H1 (cell line): ENCODE results near the gene MGAT4B. TPM values are rescaled to one million over a fixed set of nuclear protein-coding genes. Genes with fewer than 3 reads are reported as not detected.

Experiments used
- CTCF ChIA-PET: fragments of 300-600 bp; sonication (Branson Sonifier 250); formaldehyde crosslinking; loops from one replicate; lab custom pipeline; 2021; ENCODE audit not compliant: partially characterized antibody; lab: Charles Lee
- POLR2A ChIA-PET: fragments of 300-600 bp; sonication (Branson Sonifier 250); formaldehyde crosslinking; loops from one replicate; lab custom pipeline; 2021; ENCODE audit warnings: inconsistent platforms; ENCODE audit not compliant: partially characterized antibody; lab: Charles Lee
- DNase-seq, 2 experiments: peaks; one replicate each; pipeline versions ENCODE4 v3.0.0 to v3.0.0-alpha.2; 2010 to 2022; ENCODE audit warnings: low spot score in 2 of 2, low read depth in 1 of 2, mixed read lengths in 1 of 2
- FAIRE-seq: peaks from 2 replicates; lab custom pipeline; 2011; peaks lifted over from hg19 to GRCh38; lab: Jason Lieb, UNC
- H2AFZ ChIP-seq: 2 replicates; pipeline ENCODE4 v1.8.1; 2012; ENCODE audit warnings: low read length, inconsistent platforms
- H2AK5ac ChIP-seq: 2 replicates; pipeline ENCODE4 v1.6.1; 2013; ENCODE audit warnings: low read depth, low read length
- H2BK120ac ChIP-seq: replicated peaks from 2 replicates; pipeline ENCODE3; 2013; ENCODE audit warnings: low read depth, low read length, inconsistent platforms
- H2BK12ac ChIP-seq: 2 replicates; pipeline ENCODE4 v1.6.1; 2013; ENCODE audit warnings: low read depth, low read length
- H2BK15ac ChIP-seq: 2 replicates; pipeline ENCODE4 v1.6.1; 2013; ENCODE audit warnings: low read length
- H2BK20ac ChIP-seq: 2 replicates; pipeline ENCODE4 v1.6.1; 2013; ENCODE audit warnings: low read length
- H2BK5ac ChIP-seq: 2 replicates; pipeline ENCODE4 v1.6.1; 2013; ENCODE audit warnings: low read depth, low read length
- H3K14ac ChIP-seq: 2 replicates; pipeline ENCODE4 v1.6.1; 2013; ENCODE audit warnings: inconsistent platforms; ENCODE audit not compliant: insufficient read length
- H3K18ac ChIP-seq: 2 replicates; pipeline ENCODE4 v1.6.1; 2013; ENCODE audit warnings: low read length; ENCODE audit errors: extremely low read depth
- H3K23ac ChIP-seq: 2 replicates; pipeline ENCODE4 v1.6.1; 2013; ENCODE audit warnings: inconsistent platforms; ENCODE audit not compliant: insufficient read length
- H3K23me2 ChIP-seq: 2 replicates; pipeline ENCODE4 v1.6.1; 2013; ENCODE audit warnings: low read depth, low read length
- H3K27ac ChIP-seq: 2 replicates; pipeline ENCODE4 v1.6.1; 2011; ENCODE audit warnings: low read depth, low read length, inconsistent platforms
- H3K27me3 ChIP-seq, 4 experiments: replicated peaks in 1 of 4; 1 replicate in 1 of 4; 2 replicates in 3 of 4; pipeline versions ENCODE4 v1.6.1 to v1.8.1; 2011 to 2013; ENCODE audit warnings: low read length in 3 of 4, mild to moderate bottlenecking in 3 of 4, inconsistent platforms in 2 of 4, mixed read lengths in 2 of 4, moderate library complexity in 1 of 4; ENCODE audit not compliant: control insufficient read depth in 3 of 4, insufficient read depth in 3 of 4; ENCODE audit errors: extremely low read depth in 1 of 4
- H3K36me3 ChIP-seq, 4 experiments: 2 replicates each; pipeline versions ENCODE4 v1.6.1 to v1.8.1; 2011 to 2013; ENCODE audit warnings: mild to moderate bottlenecking in 4 of 4, low read length in 3 of 4, moderate library complexity in 2 of 4, control low read depth in 1 of 4, inconsistent platforms in 1 of 4; ENCODE audit not compliant: insufficient read depth in 4 of 4, control insufficient read depth in 2 of 4
- H3K4ac ChIP-seq: replicated peaks from 2 replicates; pipeline ENCODE3; 2013; ENCODE audit warnings: low read length, low read depth, mixed read lengths, inconsistent platforms; ENCODE audit not compliant: insufficient read length
- H3K4me1 ChIP-seq, 4 experiments: replicated peaks in 1 of 4; 1 replicate in 1 of 4; 2 replicates in 3 of 4; pipeline versions ENCODE4 v1.6.1 to v1.8.1; 2011 to 2013; ENCODE audit warnings: low read length in 3 of 4, inconsistent platforms in 2 of 4, mixed read lengths in 1 of 4; ENCODE audit not compliant: insufficient read depth in 4 of 4, control insufficient read depth in 3 of 4
- H3K4me2 ChIP-seq, 2 experiments: 2 replicates each; pipeline versions ENCODE4 v1.6.1 to v1.8.1; 2011 to 2013; ENCODE audit warnings: low read depth in 2 of 2, low read length in 2 of 2, control low read depth in 1 of 2, inconsistent platforms in 1 of 2, mild to moderate bottlenecking in 1 of 2; ENCODE audit not compliant: insufficient read depth in 1 of 2
- H3K4me3 ChIP-seq, 4 experiments: fragments of 200-600, 300-600 bp in 1 of 4; sonication (generic), shearing (Covaris generic), sonication (Bioruptor Twin) in 1 of 4; 2 replicates each; pipeline versions ENCODE4 v1.5.1 to v1.8.1; 2011 to 2016; ENCODE audit warnings: low read length in 4 of 4, low read depth in 3 of 4, control low read depth in 2 of 4, inconsistent platforms in 2 of 4, mild to moderate bottlenecking in 2 of 4, mixed read lengths in 1 of 4, moderate library complexity in 1 of 4; ENCODE audit not compliant: insufficient read depth in 2 of 4; ENCODE audit errors: extremely low read depth in 1 of 4
- H3K56ac ChIP-seq: replicated peaks from 2 replicates; pipeline ENCODE3; 2013; ENCODE audit warnings: low read depth, mild to moderate bottlenecking, mixed read lengths, low read length, inconsistent platforms; ENCODE audit not compliant: insufficient read length
- H3K79me1 ChIP-seq: 2 replicates; pipeline ENCODE4 v1.6.1; 2013; ENCODE audit warnings: low read depth, low read length, control low read depth
- H3K79me2 ChIP-seq, 2 experiments: 2 replicates each; pipeline versions ENCODE4 v1.6.1 to v1.8.1; 2012 to 2013; ENCODE audit warnings: low read length in 2 of 2, mild to moderate bottlenecking in 2 of 2, inconsistent platforms in 1 of 2; ENCODE audit not compliant: insufficient read depth in 2 of 2, control insufficient read depth in 1 of 2
- H3K9ac ChIP-seq, 4 experiments: replicated peaks in 1 of 4; 1 replicate in 1 of 4; 2 replicates in 3 of 4; pipeline versions ENCODE4 v1.6.1 to v1.8.1; 2011 to 2013; ENCODE audit warnings: low read depth in 3 of 4, low read length in 3 of 4, control low read depth in 2 of 4, mild to moderate bottlenecking in 2 of 4, moderate library complexity in 2 of 4, inconsistent platforms in 1 of 4; ENCODE audit errors: extremely low read depth in 1 of 4
- H3K9me3 ChIP-seq, 2 experiments: 2 replicates each; pipeline versions ENCODE4 v1.6.1 to v1.8.1; 2012 to 2013; ENCODE audit warnings: mild to moderate bottlenecking in 2 of 2, moderate library complexity in 2 of 2, control low read depth in 1 of 2, inconsistent platforms in 1 of 2, low read depth in 1 of 2, low read length in 1 of 2, mixed read lengths in 1 of 2; ENCODE audit not compliant: insufficient read depth in 2 of 2
- H4K20me1 ChIP-seq, 2 experiments: replicated peaks in 1 of 2; 2 replicates each; pipeline versions ENCODE3 to v1.8.1; 2011 to 2013; ENCODE audit warnings: inconsistent platforms in 2 of 2, low read length in 2 of 2, mild to moderate bottlenecking in 1 of 2; ENCODE audit not compliant: insufficient read depth in 2 of 2, control insufficient read depth in 1 of 2
- H4K5ac ChIP-seq: 2 replicates; pipeline ENCODE4 v1.6.1; 2013; ENCODE audit warnings: low read length, low read depth, mixed read lengths, inconsistent platforms; ENCODE audit not compliant: insufficient read length
- H4K8ac ChIP-seq: 2 replicates; pipeline ENCODE4 v1.8.0; 2013; ENCODE audit warnings: mild to moderate bottlenecking, moderate library complexity, low read length, inconsistent platforms; ENCODE audit not compliant: insufficient read depth; ENCODE audit errors: extremely low read depth
- H4K91ac ChIP-seq: replicated peaks from 2 replicates; pipeline ENCODE3; 2013; ENCODE audit warnings: low read length, mixed read lengths, inconsistent platforms; ENCODE audit not compliant: insufficient read length
- BACH1 ChIP-seq: IDR thresholded peaks from 2 replicates; pipeline ENCODE4 v1.6.1; 2012; ENCODE audit warnings: low read length, improper control_type of control experiment
- BRCA1 ChIP-seq: IDR thresholded peaks from 2 replicates; pipeline ENCODE4 v1.6.1; 2012; ENCODE audit warnings: low read depth, low read length, improper control_type of control experiment
- CHD2 ChIP-seq: IDR thresholded peaks from 2 replicates; pipeline ENCODE4 v1.6.1; 2012; ENCODE audit warnings: low read length, improper control_type of control experiment
- GABPA ChIP-seq: IDR thresholded peaks from 2 replicates; pipeline ENCODE4 v1.6.1; 2011; ENCODE audit warnings: mild to moderate bottlenecking, low read length, moderate library complexity, borderline replicate concordance; ENCODE audit not compliant: insufficient read depth
- JUND ChIP-seq: IDR thresholded peaks from 2 replicates; pipeline ENCODE4 v1.6.1; 2011; ENCODE audit warnings: mild to moderate bottlenecking, improper control_type of control experiment, low read length
- KDM1A ChIP-seq: fragments of 200-600, 300-600 bp; sonication (generic); IDR thresholded peaks from 2 replicates; pipeline ENCODE4 v1.7.1; 2016; ENCODE audit warnings: mild to moderate bottlenecking, low read length, borderline replicate concordance
- KDM5A ChIP-seq: fragments of 200-600 bp; IDR thresholded peaks from 2 replicates; pipeline ENCODE4 v1.7.1; 2012; ENCODE audit warnings: mild to moderate bottlenecking, low read length, inconsistent platforms, mixed read lengths
- MAFK ChIP-seq: IDR thresholded peaks from 2 replicates; pipeline ENCODE4 v1.6.1; 2012; ENCODE audit warnings: low read depth, mild to moderate bottlenecking, improper control_type of control experiment, low read length
- MAX ChIP-seq: IDR thresholded peaks from 2 replicates; pipeline ENCODE4 v1.6.1; 2012; ENCODE audit warnings: inconsistent platforms
- SAP30 ChIP-seq: fragments of 300-600 bp; sonication (generic); IDR thresholded peaks from 2 replicates; pipeline ENCODE4 v1.7.1; 2012; ENCODE audit warnings: low read length, moderate library complexity, mild to moderate bottlenecking, inconsistent platforms; ENCODE audit not compliant: insufficient read depth, insufficient replicate concordance
- SIN3A ChIP-seq, 2 experiments: IDR thresholded peaks in 1 of 2; conservative IDR thresholded peaks in 1 of 2; 2 replicates each; pipeline ENCODE4 v1.6.1; 2011 to 2012; ENCODE audit warnings: low read length in 2 of 2, improper control_type of control experiment in 1 of 2, low read depth in 1 of 2, mild to moderate bottlenecking in 1 of 2
- USF2 ChIP-seq: IDR thresholded peaks from 2 replicates; pipeline ENCODE4 v1.6.1; 2011; ENCODE audit warnings: low read length, improper control_type of control experiment
- WGBS, 2 experiments: shearing (Covaris generic) in 1 of 2; methylation state at CpG; one replicate each; pipeline versions ENCODE4 v1.1.6 to v1.1.7; 2013 to 2015; ENCODE audit warnings: low lambda C conversion rate in 2 of 2, mixed read lengths in 2 of 2, inconsistent platforms in 1 of 2, low coverage in 1 of 2, missing lambda C conversion rate in 1 of 2; ENCODE audit not compliant: insufficient replicate concordance in 2 of 2, insufficient coverage in 1 of 2, insufficient read length in 1 of 2; ENCODE audit errors: extremely low coverage in 1 of 2, missing lambda C conversion rate in 1 of 2; 5-methylcytosine and 5-hydroxymethylcytosine counted together
- polyA plus RNA-seq, 7 experiments: library from polyadenylated mRNA; depleted of rRNA in 3 of 7; stranded (reverse) in 5 of 7; unstranded in 2 of 7; fragments of >200 nt in 5 of 7; fragments of 200-250 nt in 2 of 7; gene quantifications; 1 replicate in 5 of 7; 2 replicates in 1 of 7; 4 replicates in 1 of 7; pipeline versions ENCODE4 v1.2.1 to v1.2.3, GENCODE V29; 2011 to 2013; ENCODE audit warnings: missing spikeins in 2 of 7, mixed read lengths in 2 of 7
- total RNA-seq: library from RNA; stranded (reverse); fragmentation: NEBNext Ultra II Directional; extraction: Animal tissue kit (Norgen Biotek cat#: 25700); gene quantifications from 2 replicates; pipeline ENCODE4 v1.2.1, GENCODE V29; 2021

Gene MGAT4B
- total and polyA plus RNA-seq, 2 of the 8 experiments (the other 6 are each of a cell fraction or from before 2014, with no cell fraction given) = 116 to 128 TPM

- no peak overlapping the region for H2BK12ac ChIP-seq
- no peak for FAIRE-seq
- H2BK15ac ChIP-seq = no peak overlapping the region
- H3K4ac ChIP-seq = no peak overlapping the region
- no peak overlapping the region for H4K5ac ChIP-seq
- ChIA-PET CTCF (interaction anchor here (0.8 kb wide), 1 partner anchor 32 kb away, joined by 3 read pairs; no protein-coding TSS in a partner anchor), POLR2A (interaction anchor here (1.1 to 5.7 kb wide), 5 partner anchors 10 to 76 kb away, joined by 3 to 47 read pairs (median 6); partner anchors contain the start of gene SQSTM1)
- H2AFZ ChIP-seq = no peak overlapping the region
- H3K23me2 ChIP-seq = no peaks in the 10 kb centered on the region
- H3K79me1 ChIP-seq = no peaks in the 10 kb centered on the region; the same call in 1 of the 2 replicates
- no peaks in the 10 kb centered on the region for H3K79me2 ChIP-seq
- no peak overlapping the region for H2AK5ac ChIP-seq
- H2BK20ac ChIP-seq = no peak overlapping the region
- H3K27me3 ChIP-seq = no peaks in the 10 kb centered on the region
- H3K4me3 ChIP-seq = no peak overlapping the region
- peaks cover 8 to 10% of the 10 kb centered on the region in 2 experiments for H4K20me1 ChIP-seq
- no peak overlapping the region for H3K18ac ChIP-seq
- H3K9ac ChIP-seq = no peak overlapping the region
- peaks cover 0 to 2% (median under 1%) of the 10 kb centered on the region in 4 experiments; a peak in 3 of 7 replicates for H3K4me1 ChIP-seq
- no peak overlapping the region for H2BK5ac ChIP-seq
- 96% methylated on average over 7 of the region's 8 CpGs; no CpG with 5 or more reads in 1 of the 2 experiments for WGBS, 2 experiments
- H3K56ac ChIP-seq = no peak overlapping the region
- H3K14ac ChIP-seq = no peak overlapping the region
- no peak for DNase-seq
- H4K8ac ChIP-seq = no peak overlapping the region
- H3K9me3 ChIP-seq = no peaks in the 10 kb centered on the region; a peak in 1 of 4 replicates
- no peak overlapping the region for H3K4me2 ChIP-seq
- H4K91ac ChIP-seq = no peak overlapping the region
- no peak overlapping the region for H3K27ac ChIP-seq
- H3K23ac ChIP-seq = no peak overlapping the region
- peaks cover 31 to 72% (median 57%) of the 10 kb centered on the region in 4 experiments for H3K36me3 ChIP-seq
- H2BK120ac ChIP-seq = no peak overlapping the region
- no peak for TF ChIP-seq JUND
- no peak for TF ChIP-seq CHD2
- TF ChIP-seq KDM1A = no peak
- TF ChIP-seq MAX = no peak
- TF ChIP-seq SAP30 = no peak
- no peak for TF ChIP-seq SIN3A (conservative IDR thresholded peaks at IDR 0.05 in 1 of 2, IDR thresholded peaks at IDR 0.05 in 1 of 2; ENCODE audit: low read depth in 1 of 2, low read length in 2 of 2)
- TF ChIP-seq KDM5A = no peak
- no peak for TF ChIP-seq GABPA
- TF ChIP-seq MAFK = no peak
- no peak for TF ChIP-seq BRCA1
- no peak for TF ChIP-seq BACH1
- TF ChIP-seq USF2 = no peak
Measured at GRCh38 chr5:179834120-179834519, 27.5 kb upstream of the MGAT4B start.
